ENCODE data around the gene CMTM7.

The CMTM7 gene

GRCh38 chr3:32448686-32449474 lies 57.2 kb downstream of the CMTM7 start:
- H3K4me1 Mint-ChIP-seq = peaks cover 49% of the 10 kb centered on the region
- H3K4me3 Mint-ChIP-seq = no peak overlapping the region
- H3K27ac Mint-ChIP-seq = no peak overlapping the region
- no peak for ATAC-seq
- peaks cover 44% of the 10 kb centered on the region for H3K36me3 Mint-ChIP-seq (ENCODE audit: low read depth)
- peaks cover 12% of the 10 kb centered on the region for H3K9me3 Mint-ChIP-seq
- no peaks in the 10 kb centered on the region for H3K27me3 Mint-ChIP-seq
- no peak for DNase-seq

GRCh38 chr3:32449691-32450090 lies 58.0 kb downstream of the CMTM7 start:
- Mint-ChIP-seq H3K27ac (no peak overlapping the region), H3K36me3 (ENCODE audit: low read depth) (peaks cover 39% of the 10 kb centered on the region), H3K4me3 (no peak overlapping the region), H3K4me1 (peaks cover 43% of the 10 kb centered on the region), H3K9me3 (peaks cover 12% of the 10 kb centered on the region), H3K27me3 (no peaks in the 10 kb centered on the region)
- no peak for ATAC-seq
- no peak for DNase-seq

- DNase-seq (no peak), ATAC-seq (no peak)
- Mint-ChIP-seq H3K4me1 (peaks cover 45% of the 10 kb centered on the region), H3K27ac (no peak overlapping the region), H3K9me3 (peaks cover 12% of the 10 kb centered on the region), H3K27me3 (no peaks in the 10 kb centered on the region), H3K36me3 (ENCODE audit: low read depth) (peaks cover 35% of the 10 kb centered on the region), H3K4me3 (no peak overlapping the region)
Observed at GRCh38 chr3:32450426-32450825, 58.8 kb downstream of the CMTM7 start.

GRCh38 chr3:32450992-32451659 lies 59.5 kb downstream of the CMTM7 start:
- Mint-ChIP-seq H3K9me3 (peaks cover 9% of the 10 kb centered on the region), H3K4me1 (peaks cover 49% of the 10 kb centered on the region), H3K27ac (no peak overlapping the region), H3K27me3 (no peaks in the 10 kb centered on the region), H3K4me3 (no peak overlapping the region), H3K36me3 (ENCODE audit: low read depth) (peaks cover 30% of the 10 kb centered on the region)
- ATAC-seq (no peak), DNase-seq (no peak)

GRCh38 chr3:32452009-32452408 lies 60.4 kb downstream of the CMTM7 start:
- H3K27ac Mint-ChIP-seq = no peak overlapping the region
- ATAC-seq (no peak), DNase-seq (no peak)
- H3K27me3 Mint-ChIP-seq = no peaks in the 10 kb centered on the region
- no peak overlapping the region for H3K4me3 Mint-ChIP-seq
- H3K36me3 Mint-ChIP-seq (ENCODE audit: low read depth) = peaks cover 23% of the 10 kb centered on the region
- H3K4me1 Mint-ChIP-seq = peaks cover 49% of the 10 kb centered on the region
- peaks cover 2% of the 10 kb centered on the region for H3K9me3 Mint-ChIP-seq

- Mint-ChIP-seq H3K4me3 (no peak overlapping the region), H3K36me3 (ENCODE audit: low read depth) (peaks cover 21% of the 10 kb centered on the region), H3K4me1 (peaks cover 48% of the 10 kb centered on the region), H3K27me3 (no peaks in the 10 kb centered on the region), H3K9me3 (no peaks in the 10 kb centered on the region), H3K27ac (no peak overlapping the region)
- ATAC-seq (no peak), DNase-seq (no peak)
Observed at GRCh38 chr3:32453346-32453745, 61.7 kb downstream of the CMTM7 start.

GRCh38 chr3:32454111-32454510 lies 62.5 kb downstream of the CMTM7 start:
- Mint-ChIP-seq H3K4me1 (peaks cover 45% of the 10 kb centered on the region), H3K9me3 (no peaks in the 10 kb centered on the region), H3K4me3 (no peak overlapping the region), H3K27me3 (no peaks in the 10 kb centered on the region), H3K36me3 (ENCODE audit: low read depth) (peaks cover 17% of the 10 kb centered on the region), H3K27ac (no peak overlapping the region)
- DNase-seq (no peak), ATAC-seq (no peak)

- Mint-ChIP-seq H3K9me3 (no peaks in the 10 kb centered on the region), H3K4me3 (no peak overlapping the region), H3K27me3 (no peaks in the 10 kb centered on the region), H3K36me3 (ENCODE audit: low read depth) (peaks cover 17% of the 10 kb centered on the region), H3K27ac (peak overlapping the region; percentile 21), H3K4me1 (peaks cover 45% of the 10 kb centered on the region)
- DNase-seq (no peak), ATAC-seq (no peak)
Observed at GRCh38 chr3:32454731-32455608, 63.3 kb downstream of the CMTM7 start.

- Mint-ChIP-seq H3K27ac (peak overlapping the region; percentile 62), H3K4me3 (no peak overlapping the region), H3K27me3 (no peaks in the 10 kb centered on the region), H3K9me3 (no peaks in the 10 kb centered on the region), H3K4me1 (peaks cover 40% of the 10 kb centered on the region), H3K36me3 (ENCODE audit: low read depth) (peaks cover 17% of the 10 kb centered on the region)
- DNase-seq (no peak), ATAC-seq (no peak)
Observed at GRCh38 chr3:32455609-32456428, 64.2 kb downstream of the CMTM7 start.

- Mint-ChIP-seq H3K4me1 (peaks cover 40% of the 10 kb centered on the region), H3K27me3 (no peaks in the 10 kb centered on the region), H3K27ac (peak overlapping the region; percentile 62), H3K9me3 (no peaks in the 10 kb centered on the region), H3K36me3 (ENCODE audit: low read depth) (peaks cover 17% of the 10 kb centered on the region), H3K4me3 (no peak overlapping the region)
- DNase-seq (no peak), ATAC-seq (no peak)
Observed at GRCh38 chr3:32456429-32457130, 64.9 kb downstream of the CMTM7 start.

GRCh38 chr3:32457971-32458471 lies 66.4 kb downstream of the CMTM7 start:
- Mint-ChIP-seq H3K27ac (peak overlapping the region; percentile 95), H3K36me3 (ENCODE audit: low read depth) (peaks cover 12% of the 10 kb centered on the region), H3K9me3 (no peaks in the 10 kb centered on the region), H3K4me3 (peak overlapping the region; percentile 67), H3K27me3 (no peaks in the 10 kb centered on the region), H3K4me1 (peaks cover 40% of the 10 kb centered on the region)
- DNase-seq = peak; percentile 51
- ATAC-seq = peak; percentile 62

GRCh38 chr3:32459450-32459849 lies 67.8 kb downstream of the CMTM7 start:
- DNase-seq (no peak), ATAC-seq (no peak)
- Mint-ChIP-seq H3K27me3 (no peaks in the 10 kb centered on the region), H3K36me3 (ENCODE audit: low read depth) (peaks cover 10% of the 10 kb centered on the region), H3K4me3 (peak overlapping the region; percentile 73), H3K4me1 (peaks cover 39% of the 10 kb centered on the region), H3K9me3 (no peaks in the 10 kb centered on the region), H3K27ac (no peak overlapping the region)

- peaks cover 35% of the 10 kb centered on the region for H3K4me1 Mint-ChIP-seq
- DNase-seq (peak; percentile 58), ATAC-seq (peak; percentile 88)
- H3K27ac Mint-ChIP-seq = no peak overlapping the region
- H3K4me3 Mint-ChIP-seq = peak overlapping the region; percentile 73
- H3K36me3 Mint-ChIP-seq (ENCODE audit: low read depth) = peaks cover 10% of the 10 kb centered on the region
- H3K9me3 Mint-ChIP-seq = no peaks in the 10 kb centered on the region
- H3K27me3 Mint-ChIP-seq = no peaks in the 10 kb centered on the region
Observed at GRCh38 chr3:32460031-32460749, 68.5 kb downstream of the CMTM7 start.

All from activated naive CD8-positive, alpha-beta T cell treated with anti-CD3 and anti-CD28 coated beads, Interleukin-2, amount 50 U/mL, for 24 hours (primary cell).